HFF-Myc (cell line): Measurements from ENCODE around the gene MYO5B.

Experiments used
- DNase-seq: peaks from one replicate; pipeline ENCODE4 v3.0.0-alpha.2; 2011; ENCODE audit warnings: low read depth; ENCODE audit errors: extremely low read depth
- H3K4me3 ChIP-seq: replicated peaks from 2 replicates; pipeline ENCODE4 v1.5.1; 2011; ENCODE audit warnings: low read depth, mild to moderate bottlenecking, control low read depth, low read length
- CTCF ChIP-seq: IDR thresholded peaks from 2 replicates; pipeline ENCODE4 v1.5.1; 2012; ENCODE audit warnings: mild to moderate bottlenecking, low read depth, low read length, control low read depth; ENCODE audit errors: missing control alignments

The MYO5B gene

GRCh38 chr18:50188652-50189051, 6.3 kb downstream of the MYO5B start:
- H3K4me3 ChIP-seq = no peak overlapping the region
- no peak for TF ChIP-seq CTCF
- DNase-seq = no peak

GRCh38 chr18:50187659-50188058, 7.3 kb downstream of the MYO5B start:
- H3K4me3 ChIP-seq = no peak overlapping the region
- no peak for DNase-seq
- TF ChIP-seq CTCF = no peak

GRCh38 chr18:50186385-50186784, 8.6 kb downstream of the MYO5B start:
- no peak overlapping the region for H3K4me3 ChIP-seq
- no peak for DNase-seq
- TF ChIP-seq CTCF = no peak

GRCh38 chr18:50183556-50183955, 11.4 kb downstream of the MYO5B start:
- no peak overlapping the region for H3K4me3 ChIP-seq
- TF ChIP-seq CTCF = no peak
- peak; percentile 3 for DNase-seq

- TF ChIP-seq CTCF = no peak
- DNase-seq = no peak
- no peak overlapping the region for H3K4me3 ChIP-seq
Measured at GRCh38 chr18:50182511-50182910, 12.4 kb downstream of the MYO5B start.

- TF ChIP-seq CTCF = no peak
- no peak for DNase-seq
Measured at GRCh38 chr18:50181590-50181989, 13.4 kb downstream of the MYO5B start.

GRCh38 chr18:50179465-50179864, 15.5 kb downstream of the MYO5B start:
- no peak overlapping the region for H3K4me3 ChIP-seq
- no peak for TF ChIP-seq CTCF
- DNase-seq = no peak

More at GRCh38 chr18:50181590-50181989, 13.4 kb downstream of the MYO5B start:
- no peak overlapping the region for H3K4me3 ChIP-seq
